Stimulated activated CD4-positive, alpha-beta T cell treated with anti-CD3 and anti-CD28 coated beads, Interleukin-2, amount 100 ng/mL, for 4 hours (primary cell): Measurements from ENCODE around the gene SNX17.
A peak's percentile ranks its signal among the peaks of the same experiment; 100 is the strongest.
"Not testable (repeated sequence)": the region's sequence is repeated elsewhere in the genome, so short reads cannot be mapped to it uniquely, and the experiment has no call there.

ENCODE experiments used
- DNase-seq: peaks from one replicate; pipeline ENCODE4 v3.0.0-alpha.2; 2020; ENCODE audit warnings: low read depth

Gene SNX17

GRCh38 chr2:27370026-27370815, at the start of gene SNX17, which contains the start of gene EIF2B4:
Gene SNX17 (plus strand): TSS chr2:27370616. CDS start chr2:27370744, 128 bp downstream.
Gene EIF2B4 (minus strand): TSS chr2:27370338. CDS start chr2:27370314, 24 bp downstream.
- DNase-seq, result peak; percentile 99

GRCh38 chr2:27320958-27321543, 49.4 kb upstream of the SNX17 start:
- DNase-seq, result no peak

- no peak for DNase-seq
Measured at GRCh38 chr2:27322301-27322765, 48.1 kb upstream of the SNX17 start.

- peak; percentile 81 for DNase-seq
Measured at GRCh38 chr2:27322766-27323595, 47.4 kb upstream of the SNX17 start, which contains the start of gene MPV17. Gene MPV17 (minus strand): TSS chr2:27323097. CDS start chr2:27322517, 580 bp downstream.

- no peak for DNase-seq
Measured at GRCh38 chr2:27323596-27324285, 46.7 kb upstream of the SNX17 start.

- no peak for DNase-seq
Measured at GRCh38 chr2:27324720-27325119, 45.7 kb upstream of the SNX17 start.

GRCh38 chr2:27335311-27335710, 35.1 kb upstream of the SNX17 start:
- DNase-seq, result no peak

- DNase-seq, result no peak
Measured at GRCh38 chr2:27336173-27336572, 34.2 kb upstream of the SNX17 start.

GRCh38 chr2:27347641-27348040, 22.8 kb upstream of the SNX17 start:
- no peak for DNase-seq

GRCh38 chr2:27350106-27350693, 20.2 kb upstream of the SNX17 start:
- no peak for DNase-seq

- no peak for DNase-seq
Measured at GRCh38 chr2:27351802-27352598, 18.4 kb upstream of the SNX17 start.

- DNase-seq, result not testable (repeated sequence)
Measured at GRCh38 chr2:27353386-27353761, 17.0 kb upstream of the SNX17 start.

- no peak for DNase-seq
Measured at GRCh38 chr2:27353762-27354596, 16.4 kb upstream of the SNX17 start.

- no peak for DNase-seq
Measured at GRCh38 chr2:27354597-27354927, 15.9 kb upstream of the SNX17 start.

- DNase-seq, result no peak
Measured at GRCh38 chr2:27356056-27356381, 14.4 kb upstream of the SNX17 start.

GRCh38 chr2:27356382-27357181, 13.8 kb upstream of the SNX17 start, which contains the start of gene GTF3C2:
Gene GTF3C2 (minus strand): TSS chr2:27356764. CDS start chr2:27343554, 13,210 bp downstream.
- peak; percentile 89 for DNase-seq

- DNase-seq, result no peak
Measured at GRCh38 chr2:27362678-27363420, 7.6 kb upstream of the SNX17 start.

GRCh38 chr2:27363933-27364332, 6.5 kb upstream of the SNX17 start:
- DNase-seq, result no peak
